GM23248 (cell line): ENCODE results near the gene CA14.

Experiments
- EZH2 ChIP-seq: fragments of 200-600 bp; sonication (generic); IDR thresholded peaks from 2 replicates; pipeline ENCODE4 v1.6.1; 2018; ENCODE audit warnings: antibody characterized with exemption, mild to moderate bottlenecking; ENCODE audit not compliant: insufficient read depth, poor library complexity, severe bottlenecking
- EZH2phosphoT487 ChIP-seq: fragments of 200-600 bp; sonication (generic); IDR thresholded peaks from 2 replicates; pipeline ENCODE4 v1.6.1; 2018; ENCODE audit warnings: antibody characterized with exemption, moderate library complexity, mild to moderate bottlenecking, low read depth; ENCODE audit not compliant: insufficient read depth

- TF ChIP-seq EZH2: no peak
- no peak for TF ChIP-seq EZH2phosphoT487
These were observed 47.5 kb upstream of the CA14 start for GRCh38 chr1:150210091-150210490.
